Measurements from ENCODE around the gene NDRG2.

DNA sequence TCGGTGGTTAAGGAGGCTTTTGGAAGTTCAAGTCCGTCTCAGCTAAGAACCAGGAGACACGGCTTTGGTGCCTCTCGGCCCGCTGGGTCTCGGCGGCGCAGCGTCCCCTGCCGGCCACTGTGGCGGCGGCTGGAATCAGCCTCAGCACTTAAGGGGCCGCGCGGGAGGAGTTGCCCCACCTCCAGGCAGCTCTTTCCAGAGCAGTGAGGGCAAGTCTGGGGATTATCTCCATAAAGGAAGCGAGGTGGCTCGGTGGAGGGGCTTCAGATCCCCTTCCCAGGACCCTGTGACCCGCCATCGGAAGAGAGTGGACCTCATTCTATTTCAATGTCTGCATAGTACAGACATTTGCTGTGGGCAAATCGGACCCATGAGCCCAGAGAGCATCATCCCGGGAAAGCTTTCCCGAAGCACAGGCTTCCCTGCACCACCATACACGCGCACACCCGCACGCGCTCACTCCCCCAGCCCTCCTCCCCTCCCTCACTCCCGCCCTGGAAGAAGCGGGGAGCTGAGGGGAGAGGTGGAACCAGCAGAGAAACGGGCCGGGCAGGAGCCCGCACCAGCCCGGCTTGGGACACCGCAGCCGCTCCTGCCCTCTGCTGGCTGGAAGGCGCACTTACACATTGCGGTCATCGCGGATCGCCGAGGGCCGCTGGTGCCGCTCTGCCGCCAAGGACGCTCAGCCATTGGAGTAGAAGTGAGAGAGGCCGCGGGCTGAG is 53.7 kb downstream of the NDRG2 start:
- TF ChIP-seq, protein P1, sequence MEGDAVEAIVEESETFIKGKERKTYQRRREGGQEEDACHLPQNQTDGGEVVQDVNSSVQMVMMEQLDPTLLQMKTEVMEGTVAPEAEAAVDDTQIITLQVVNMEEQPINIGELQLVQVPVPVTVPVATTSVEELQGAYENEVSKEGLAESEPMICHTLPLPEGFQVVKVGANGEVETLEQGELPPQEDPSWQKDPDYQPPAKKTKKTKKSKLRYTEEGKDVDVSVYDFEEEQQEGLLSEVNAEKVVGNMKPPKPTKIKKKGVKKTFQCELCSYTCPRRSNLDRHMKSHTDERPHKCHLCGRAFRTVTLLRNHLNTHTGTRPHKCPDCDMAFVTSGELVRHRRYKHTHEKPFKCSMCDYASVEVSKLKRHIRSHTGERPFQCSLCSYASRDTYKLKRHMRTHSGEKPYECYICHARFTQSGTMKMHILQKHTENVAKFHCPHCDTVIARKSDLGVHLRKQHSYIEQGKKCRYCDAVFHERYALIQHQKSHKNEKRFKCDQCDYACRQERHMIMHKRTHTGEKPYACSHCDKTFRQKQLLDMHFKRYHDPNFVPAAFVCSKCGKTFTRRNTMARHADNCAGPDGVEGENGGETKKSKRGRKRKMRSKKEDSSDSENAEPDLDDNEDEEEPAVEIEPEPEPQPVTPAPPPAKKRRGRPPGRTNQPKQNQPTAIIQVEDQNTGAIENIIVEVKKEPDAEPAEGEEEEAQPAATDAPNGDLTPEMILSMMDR (IDR thresholded peaks at IDR 0.05) = peak; percentile 68 to 90 (median 76)
- no peak for TF ChIP-seq POLR2A (IDR thresholded peaks at IDR 0.05)
